Measurements from ENCODE around the gene PTPRM. TPM values are rescaled to one million over a fixed set of nuclear protein-coding genes. Genes with fewer than 3 reads are reported as not detected.
A peak's percentile ranks its signal among the peaks of the same experiment; 100 is the strongest.

PTPRM gene
- total RNA-seq, 1 experiment from 2014 or later: 45.6 TPM

GRCh38 chr18:8063733-8064132 lies 496.6 kb downstream of the PTPRM start:
- intact Hi-C loops (cut with micrococcal nuclease): no loop called here
- Histone ChIP-seq H3K9ac (ENCODE audit: low read length) (no peak overlapping the region), H3K27ac (ENCODE audit: low read length) (no peak overlapping the region), H3K79me2 (ENCODE audit: low read length) (no peaks in the 10 kb centered on the region), H2AFZ (ENCODE audit: low read length) (0 out of 2 replicates have a peak overlapping the region, but pooled peaks have one; percentile 37), H4K20me1 (ENCODE audit: low read length) (no peaks in the 10 kb centered on the region), H3K4me3 (ENCODE audit: low read length) (peak overlapping the region; percentile 54), H3K4me1 (ENCODE audit: insufficient read depth, low read length) (no peaks in the 10 kb centered on the region), H3K27me3 (ENCODE audit: low read length) (no peaks in the 10 kb centered on the region), H3F3A (ENCODE audit: low read length, unreplicated experiment) (no peaks in the 10 kb centered on the region), H3K4me2 (ENCODE audit: low read length) (peak overlapping the region; percentile 67), H3K9me3 (ENCODE audit: low read length) (no peaks in the 10 kb centered on the region), H3K9me2 (replicated peaks; ENCODE audit: low read length) (no peaks in the 10 kb centered on the region), H3K36me3 (ENCODE audit: low read depth, low read length) (no peaks in the 10 kb centered on the region)
- ATAC-seq (peak; percentile 79), DNase-seq (peak; percentile 12)
- BruUV-seq (replicated peaks): no TSS peak
- TF ChIP-seq EZH2phosphoT487 (IDR thresholded peaks at IDR 0.05; ENCODE audit: borderline replicate concordance, low read length): no peak
- TF ChIP-seq, protein P1, sequence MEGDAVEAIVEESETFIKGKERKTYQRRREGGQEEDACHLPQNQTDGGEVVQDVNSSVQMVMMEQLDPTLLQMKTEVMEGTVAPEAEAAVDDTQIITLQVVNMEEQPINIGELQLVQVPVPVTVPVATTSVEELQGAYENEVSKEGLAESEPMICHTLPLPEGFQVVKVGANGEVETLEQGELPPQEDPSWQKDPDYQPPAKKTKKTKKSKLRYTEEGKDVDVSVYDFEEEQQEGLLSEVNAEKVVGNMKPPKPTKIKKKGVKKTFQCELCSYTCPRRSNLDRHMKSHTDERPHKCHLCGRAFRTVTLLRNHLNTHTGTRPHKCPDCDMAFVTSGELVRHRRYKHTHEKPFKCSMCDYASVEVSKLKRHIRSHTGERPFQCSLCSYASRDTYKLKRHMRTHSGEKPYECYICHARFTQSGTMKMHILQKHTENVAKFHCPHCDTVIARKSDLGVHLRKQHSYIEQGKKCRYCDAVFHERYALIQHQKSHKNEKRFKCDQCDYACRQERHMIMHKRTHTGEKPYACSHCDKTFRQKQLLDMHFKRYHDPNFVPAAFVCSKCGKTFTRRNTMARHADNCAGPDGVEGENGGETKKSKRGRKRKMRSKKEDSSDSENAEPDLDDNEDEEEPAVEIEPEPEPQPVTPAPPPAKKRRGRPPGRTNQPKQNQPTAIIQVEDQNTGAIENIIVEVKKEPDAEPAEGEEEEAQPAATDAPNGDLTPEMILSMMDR (conservative IDR thresholded peaks at IDR 0.05; ENCODE audit: low read depth, low read length): peak; percentile 33; the same call in 1 of the 2 replicates
- no peak for TF ChIP-seq EZH2 (IDR thresholded peaks at IDR 0.05; ENCODE audit: low read length, unreplicated experiment)
- ChIA-PET POLR2A (ENCODE audit: unreplicated experiment) (no interaction called here), CTCF (no interaction called here)

DNA sequence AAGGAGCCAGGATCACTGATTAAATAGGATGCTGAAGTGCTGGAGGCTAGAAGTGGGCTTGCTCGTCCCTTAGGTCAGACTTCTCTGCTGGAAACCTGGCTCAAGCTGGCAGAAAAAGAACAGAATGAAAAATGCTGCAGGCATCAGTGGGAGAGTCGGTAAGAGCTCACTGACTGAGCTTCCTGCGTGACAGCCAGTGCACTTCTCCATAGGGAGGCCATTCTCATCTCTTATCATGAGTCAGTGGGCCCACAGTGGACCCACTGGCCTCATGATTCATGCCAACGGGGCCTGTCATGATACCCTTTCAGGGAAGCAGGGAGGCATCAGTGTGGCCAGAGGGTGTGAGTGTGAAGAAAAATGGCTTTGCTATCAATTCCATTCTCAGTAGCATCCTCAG lies 498.2 kb downstream of the PTPRM start:
- Histone ChIP-seq H3K27ac (ENCODE audit: low read length) (no peak overlapping the region), H3K9ac (ENCODE audit: low read length) (no peak overlapping the region), H3K4me1 (ENCODE audit: insufficient read depth, low read length) (no peaks in the 10 kb centered on the region), H3F3A (ENCODE audit: low read length, unreplicated experiment) (no peaks in the 10 kb centered on the region), H3K9me2 (replicated peaks; ENCODE audit: low read length) (no peaks in the 10 kb centered on the region), H3K79me2 (ENCODE audit: low read length) (no peaks in the 10 kb centered on the region), H3K4me2 (ENCODE audit: low read length) (no peak overlapping the region), H3K36me3 (ENCODE audit: low read depth, low read length) (no peaks in the 10 kb centered on the region), H3K27me3 (ENCODE audit: low read length) (no peaks in the 10 kb centered on the region), H2AFZ (ENCODE audit: low read length) (no peak overlapping the region), H3K9me3 (ENCODE audit: low read length) (no peaks in the 10 kb centered on the region), H3K4me3 (ENCODE audit: low read length) (no peak overlapping the region), H4K20me1 (ENCODE audit: low read length) (no peaks in the 10 kb centered on the region)
- DNase-seq: no peak
- ChIA-PET CTCF (interaction anchor here (0.5 kb wide), 1 partner anchor 275 kb away, joined by 3 read pairs; no protein-coding TSS in a partner anchor), POLR2A (ENCODE audit: unreplicated experiment) (interaction anchor here (0.7 kb wide), 1 partner anchor 51 kb away, joined by 4 read pairs; no protein-coding TSS in a partner anchor)
- no peak for TF ChIP-seq EZH2phosphoT487 (IDR thresholded peaks at IDR 0.05; ENCODE audit: borderline replicate concordance, low read length)
- no peak for TF ChIP-seq EZH2 (IDR thresholded peaks at IDR 0.05; ENCODE audit: low read length, unreplicated experiment)
- TF ChIP-seq, protein P1 (conservative IDR thresholded peaks at IDR 0.05; ENCODE audit: low read depth, low read length): no peak
- no peak for ATAC-seq
- BruUV-seq (replicated peaks): no TSS peak
- intact Hi-C loops (cut with micrococcal nuclease): no loop called here

GRCh38 chr18:8065773-8066172 lies 498.7 kb downstream of the PTPRM start:
- ChIA-PET CTCF (interaction anchor here (0.5 kb wide), 1 partner anchor 276 kb away, joined by 3 read pairs; no protein-coding TSS in a partner anchor), POLR2A (ENCODE audit: unreplicated experiment) (no interaction called here)
- H3K27ac ChIP-seq (ENCODE audit: low read length): no peak overlapping the region
- H3K36me3 ChIP-seq (ENCODE audit: low read depth, low read length): no peaks in the 10 kb centered on the region
- H3K4me2 ChIP-seq (ENCODE audit: low read length): no peak overlapping the region
- H3K9me2 ChIP-seq (replicated peaks; ENCODE audit: low read length): no peaks in the 10 kb centered on the region
- no peaks in the 10 kb centered on the region for H3K9me3 ChIP-seq (ENCODE audit: low read length)
- no peaks in the 10 kb centered on the region for H3K4me1 ChIP-seq (ENCODE audit: insufficient read depth, low read length)
- no peak overlapping the region for H3K4me3 ChIP-seq (ENCODE audit: low read length)
- intact Hi-C loops (cut with micrococcal nuclease): no loop called here
- no peaks in the 10 kb centered on the region for H3K27me3 ChIP-seq (ENCODE audit: low read length)
- no peaks in the 10 kb centered on the region for H3F3A ChIP-seq (ENCODE audit: low read length, unreplicated experiment)
- no TSS peak for BruUV-seq (replicated peaks)
- DNase-seq (no peak), ATAC-seq (no peak)
- H3K79me2 ChIP-seq (ENCODE audit: low read length): no peaks in the 10 kb centered on the region
- no peak for TF ChIP-seq EZH2phosphoT487 (IDR thresholded peaks at IDR 0.05; ENCODE audit: borderline replicate concordance, low read length)
- TF ChIP-seq, protein P1 (conservative IDR thresholded peaks at IDR 0.05; ENCODE audit: low read depth, low read length): no peak
- no peak for TF ChIP-seq EZH2 (IDR thresholded peaks at IDR 0.05; ENCODE audit: low read length, unreplicated experiment)
- H3K9ac ChIP-seq (ENCODE audit: low read length): no peak overlapping the region
- H2AFZ ChIP-seq (ENCODE audit: low read length): no peak overlapping the region
- H4K20me1 ChIP-seq (ENCODE audit: low read length): no peaks in the 10 kb centered on the region
